Mesenteric fat pad (tissue), 1 donor: ENCODE measurements around the gene CHPF2. TPM values are rescaled to one million over a fixed set of nuclear protein-coding genes. Genes with fewer than 3 reads are reported as not detected.

ENCODE experiments used
- DNase-seq: peaks from one replicate; pipeline ENCODE4 v3.0.0-alpha.2; 2020; ENCODE audit warnings: low spot score
- total RNA-seq: library from RNA; stranded (reverse); fragmentation: NEBNext Ultra II Directional; extraction: Animal tissue kit (Norgen Biotek cat#: 25700); gene quantifications from one replicate; pipeline ENCODE4 v1.2.1, GENCODE V29; 2021
- donor health status: DM: yes; HTN: yes; CAD: no.

Gene CHPF2
- total RNA-seq, 1 donor from 2014 or later = 42.1 TPM

GRCh38 chr7:151232917-151233701, 826 bp downstream of the CHPF2 start:
- DNase-seq = no peak

- no peak for DNase-seq
Observed at GRCh38 chr7:151233804-151234203, 1.5 kb downstream of the CHPF2 start.

GRCh38 chr7:151235091-151235787, 3.0 kb downstream of the CHPF2 start:
- no peak for DNase-seq

GRCh38 chr7:151236406-151236805, 4.1 kb downstream of the CHPF2 start:
- no peak for DNase-seq

- no peak for DNase-seq
Observed at GRCh38 chr7:151237244-151238189, 5.2 kb downstream of the CHPF2 start.

- no peak for DNase-seq
Observed at GRCh38 chr7:151238190-151238810, 6.0 kb downstream of the CHPF2 start.

- no peak for DNase-seq
Observed at GRCh38 chr7:151238924-151239836, 6.9 kb downstream of the CHPF2 start.

GRCh38 chr7:151239837-151240459, 7.7 kb downstream of the CHPF2 start:
- no peak for DNase-seq

GRCh38 chr7:151240536-151240935, 8.3 kb downstream of the CHPF2 start:
- DNase-seq = no peak

- DNase-seq = no peak
Observed at GRCh38 chr7:151240942-151241754, 8.9 kb downstream of the CHPF2 start.

GRCh38 chr7:151241755-151242096, 9.4 kb downstream of the CHPF2 start:
- no peak for DNase-seq

GRCh38 chr7:151242159-151243044, 10.1 kb downstream of the CHPF2 start:
- no peak for DNase-seq

- DNase-seq = no peak
Observed at GRCh38 chr7:151243045-151243349, 10.7 kb downstream of the CHPF2 start.

GRCh38 chr7:151243408-151244195, 11.3 kb downstream of the CHPF2 start:
- no peak for DNase-seq

GRCh38 chr7:151244196-151244840, 12.0 kb downstream of the CHPF2 start:
- DNase-seq = no peak

- DNase-seq = no peak
Observed at GRCh38 chr7:151244841-151245346, 12.6 kb downstream of the CHPF2 start.
